ENCODE results near the gene RPL5.
A peak's percentile ranks its signal among the peaks of the same experiment; 100 is the strongest.
"Not testable (repeated sequence)": the region's sequence is repeated elsewhere in the genome, so short reads cannot be mapped to it uniquely, and the experiment has no call there.

RPL5 gene

DNA sequence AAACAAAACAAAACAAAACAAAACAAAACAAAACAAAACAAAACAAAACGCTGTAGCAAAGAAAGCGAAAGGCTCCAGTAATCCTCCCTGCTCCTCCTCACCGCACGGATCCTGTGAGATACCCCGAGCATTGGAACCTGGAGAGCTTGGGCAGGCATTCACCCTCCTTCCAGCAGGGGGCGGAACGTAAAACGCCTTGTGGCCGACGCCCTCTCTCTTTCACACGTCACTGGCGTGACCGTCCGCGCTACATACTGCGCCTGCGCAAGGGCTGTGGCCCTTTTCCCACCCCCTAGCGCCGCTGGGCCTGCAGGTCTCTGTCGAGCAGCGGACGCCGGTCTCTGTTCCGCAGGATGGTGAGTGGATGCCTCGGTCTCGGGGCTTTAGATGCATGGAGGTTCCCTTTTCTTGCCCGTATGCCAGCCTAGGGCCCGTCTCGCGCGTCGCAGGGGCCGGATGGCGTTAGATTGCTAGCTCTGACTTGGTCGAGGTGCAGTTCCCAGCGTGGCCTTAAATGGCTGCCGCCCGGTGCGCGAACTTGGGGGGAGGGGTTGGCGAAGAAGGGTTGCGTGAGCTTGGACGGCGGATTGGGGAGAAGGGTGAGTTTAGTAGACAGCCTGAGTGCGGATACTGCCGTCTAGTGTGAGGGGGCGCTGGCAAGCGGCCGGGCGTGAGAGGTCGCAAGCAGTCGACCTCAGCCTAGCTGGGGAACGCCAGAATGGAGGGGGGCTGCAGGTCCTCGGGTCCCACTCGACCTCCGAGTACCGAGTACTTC is at the start of gene RPL5:
Gene RPL5, plus strand, starts transcription at position 279 of the 775 bp plus-strand sequence. Its CDS starts 75 bp downstream, at position 354.
- DNase-seq (ENCODE audit: low read depth in 2 of 2): peak; percentile 93 to 94

DNA sequence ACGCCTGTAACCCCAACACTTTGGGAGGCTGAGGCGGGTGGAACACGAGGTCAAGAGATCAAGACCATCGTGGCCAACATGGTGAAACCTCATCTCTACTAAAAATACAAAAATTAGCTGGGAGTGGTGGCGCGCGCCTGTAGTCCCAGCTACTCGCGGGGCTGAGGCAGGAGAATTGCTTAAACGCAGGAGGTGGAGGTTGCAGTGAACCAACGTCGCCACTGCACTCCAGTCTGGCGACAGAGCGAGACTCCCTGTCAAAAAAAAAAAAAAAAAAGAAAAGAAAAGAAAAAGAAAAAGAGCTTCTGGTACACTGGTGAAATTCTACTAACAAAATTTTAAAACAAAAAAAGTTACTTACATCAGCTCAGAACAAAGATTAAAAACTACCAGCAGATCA is 48.3 kb upstream of the RPL5 start:
- DNase-seq (ENCODE audit: low read depth in 2 of 2): not testable (repeated sequence)

- no peak for DNase-seq (ENCODE audit: low read depth in 2 of 2)
Observed at GRCh38 chr1:92784021-92784638, 47.7 kb upstream of the RPL5 start.

- peak in 1 of 2 donors; percentile 34 for DNase-seq (ENCODE audit: low read depth in 2 of 2)
Observed at GRCh38 chr1:92784639-92785500, 47.0 kb upstream of the RPL5 start, which contains the start of gene EVI5. Gene EVI5, minus strand, starts transcription at chr1:92785108. Its CDS starts 48,562 bp downstream, at chr1:92736546.

- no peak for DNase-seq (ENCODE audit: low read depth in 2 of 2)
Observed at GRCh38 chr1:92786111-92786901, 45.5 kb upstream of the RPL5 start.

- DNase-seq (ENCODE audit: low read depth in 2 of 2): no peak
Observed at GRCh38 chr1:92790081-92790480, 41.8 kb upstream of the RPL5 start.

DNA sequence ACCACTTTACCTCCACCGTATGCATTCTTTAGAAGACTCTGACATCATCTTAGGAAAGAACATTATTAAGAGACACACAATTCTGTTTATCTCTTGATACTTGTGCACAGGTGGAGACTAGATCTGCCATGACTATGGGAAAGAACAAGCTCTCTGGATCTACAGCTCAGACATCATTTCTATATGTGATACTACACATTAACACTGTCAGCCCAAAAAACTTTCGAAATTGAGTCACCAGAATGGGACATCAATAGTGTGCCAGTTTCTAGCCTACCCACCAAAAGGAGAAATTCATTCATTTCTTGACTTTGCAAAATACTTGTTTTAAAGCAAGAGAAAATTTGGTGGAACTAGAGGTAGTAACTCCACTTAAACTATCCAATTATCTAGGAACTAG is 41.0 kb upstream of the RPL5 start:
- no peak for DNase-seq (ENCODE audit: low read depth in 2 of 2)

- DNase-seq (ENCODE audit: low read depth in 2 of 2): no peak
Observed at GRCh38 chr1:92791487-92792066, 40.3 kb upstream of the RPL5 start.

- DNase-seq (ENCODE audit: low read depth in 2 of 2): no peak
Observed at GRCh38 chr1:92792340-92792782, 39.5 kb upstream of the RPL5 start.

DNA sequence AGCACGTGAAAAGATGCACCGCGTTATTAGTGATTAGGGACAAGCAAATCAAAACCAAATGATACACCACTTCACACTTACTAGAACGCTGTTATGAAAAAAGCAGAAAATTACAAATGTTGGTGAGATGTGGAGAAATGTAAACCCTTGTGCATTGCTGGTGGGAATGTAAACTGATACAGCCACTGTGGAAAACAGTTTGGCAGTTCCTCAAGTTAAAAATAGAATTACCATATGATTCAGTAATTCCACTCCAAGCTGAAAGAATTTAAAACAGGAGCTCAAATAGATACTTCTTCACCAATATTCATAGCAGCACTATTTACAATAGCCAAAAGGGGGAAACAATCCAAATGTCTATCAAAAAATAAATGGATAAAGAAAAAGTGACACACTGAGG is 36.7 kb upstream of the RPL5 start:
- DNase-seq (ENCODE audit: low read depth in 2 of 2): no peak

- DNase-seq (ENCODE audit: low read depth in 2 of 2): no peak
Observed at GRCh38 chr1:92797297-92797696, 34.5 kb upstream of the RPL5 start.

GRCh38 chr1:92797961-92798360 is 33.9 kb upstream of the RPL5 start:
- DNase-seq (ENCODE audit: low read depth in 2 of 2): no peak

- no peak for DNase-seq (ENCODE audit: low read depth in 2 of 2)
Observed at GRCh38 chr1:92803140-92803887, 28.5 kb upstream of the RPL5 start.

DNA sequence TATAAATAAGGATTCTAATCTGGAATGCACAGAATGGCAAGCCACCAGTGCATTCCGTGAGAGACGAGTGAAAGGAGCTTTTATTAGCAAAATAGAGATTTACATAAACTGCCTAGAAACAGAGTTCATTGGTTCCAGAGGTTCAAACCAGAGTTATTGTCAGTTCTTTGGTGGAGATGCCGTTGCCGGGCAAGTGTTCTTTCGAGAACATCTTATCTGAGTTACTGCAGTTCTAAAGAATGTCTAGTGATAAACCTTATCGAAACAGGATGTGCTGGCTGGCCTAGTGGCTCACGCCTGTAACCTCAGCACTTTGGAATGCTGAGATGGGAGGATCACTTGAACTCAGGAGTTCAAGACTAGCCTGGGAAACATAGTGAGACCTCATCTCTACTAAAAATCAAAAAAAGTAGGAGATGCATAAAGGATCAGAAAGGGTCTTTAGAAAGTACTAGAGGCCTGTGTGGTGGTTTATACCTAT is 27.1 kb upstream of the RPL5 start:
- DNase-seq (ENCODE audit: low read depth in 2 of 2): no peak

DNA sequence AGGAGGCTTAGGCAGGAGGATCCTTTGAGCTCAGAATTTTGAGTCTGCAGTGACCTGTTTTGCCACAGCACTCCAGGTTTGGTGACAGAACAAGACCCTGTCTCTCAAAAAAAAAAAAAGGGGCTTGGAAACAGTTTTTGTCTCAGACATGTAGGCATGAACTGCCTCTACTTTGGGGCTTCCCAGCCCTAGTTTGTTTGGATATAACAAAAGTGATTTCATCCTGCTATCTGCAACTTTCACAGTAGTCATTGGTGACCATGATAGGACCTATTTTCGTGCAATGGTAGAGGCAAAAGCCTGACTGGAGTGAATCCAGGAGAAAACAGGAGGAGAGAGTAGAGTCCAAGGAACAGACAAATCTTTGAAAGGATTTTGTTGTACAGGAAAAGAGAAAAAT is 26.6 kb upstream of the RPL5 start:
- no peak for DNase-seq (ENCODE audit: low read depth in 2 of 2)

DNA sequence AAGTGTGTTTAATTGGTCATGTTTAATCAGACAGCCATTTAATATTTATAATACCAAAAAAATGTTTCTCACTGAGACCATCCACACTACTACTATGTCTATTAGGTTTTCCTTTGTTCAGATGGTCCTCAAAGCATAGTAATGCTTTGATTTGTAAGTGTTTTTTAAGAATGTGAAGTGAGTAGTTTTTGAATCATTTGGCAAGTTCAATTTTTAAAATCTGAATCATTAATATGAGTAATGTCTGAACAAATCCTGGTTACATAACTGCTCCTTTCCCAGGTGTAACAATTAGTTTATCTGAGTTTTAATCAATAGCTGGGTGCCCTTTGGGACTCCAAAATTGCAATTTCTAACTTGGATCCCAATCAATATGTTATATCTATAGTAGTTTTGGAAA is 23.5 kb upstream of the RPL5 start:
- no peak for DNase-seq (ENCODE audit: low read depth in 2 of 2)

DNA sequence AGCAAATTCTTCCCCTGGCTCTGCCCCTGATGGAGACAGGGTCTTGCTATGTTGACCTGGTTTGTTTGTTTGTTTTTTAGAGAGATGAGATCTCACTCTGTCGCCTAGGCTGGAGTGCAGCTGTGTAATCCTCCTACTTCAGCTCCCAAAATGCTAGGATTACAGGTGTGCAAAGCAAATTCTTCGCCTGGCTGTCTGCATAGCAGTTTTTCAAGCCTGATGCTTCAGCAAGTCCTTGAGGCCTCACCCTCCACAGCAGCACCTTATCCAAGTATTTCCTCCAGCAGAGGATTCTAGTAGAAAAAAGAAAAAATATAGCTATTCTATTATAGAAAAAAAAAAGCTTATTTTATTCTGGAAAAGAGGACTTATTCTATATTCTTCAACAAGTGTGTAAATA is 15.1 kb upstream of the RPL5 start:
- DNase-seq (ENCODE audit: low read depth in 2 of 2): no peak

DNA sequence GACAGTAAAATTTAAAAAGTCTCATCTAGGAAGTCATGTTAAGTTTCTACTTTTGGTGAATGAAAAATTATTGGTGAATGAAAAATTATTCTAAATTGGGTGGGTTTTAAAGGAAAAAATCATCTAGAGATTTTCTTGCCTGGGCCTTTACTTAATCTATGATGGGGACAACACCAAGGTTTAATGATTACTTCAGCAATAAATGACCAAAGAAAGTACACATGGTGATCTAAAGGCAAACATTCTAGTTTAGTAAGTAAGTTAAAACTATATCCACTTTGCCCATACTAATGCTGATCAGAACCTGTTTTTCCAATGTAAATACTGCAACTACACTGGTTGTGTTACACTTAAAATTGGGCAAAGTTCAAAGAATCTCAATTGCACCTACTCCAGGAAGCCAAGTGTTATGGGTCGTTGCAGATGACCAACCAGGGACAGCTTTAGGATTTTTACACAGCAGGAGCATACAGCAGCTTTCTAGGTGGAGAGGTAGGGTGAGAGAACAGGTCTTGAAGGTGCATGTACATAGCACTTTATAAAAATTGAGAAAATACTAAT is 14.6 kb upstream of the RPL5 start:
- no peak for DNase-seq (ENCODE audit: low read depth in 2 of 2)

- DNase-seq (ENCODE audit: low read depth in 2 of 2): no peak
Observed at GRCh38 chr1:92817986-92818764, 13.7 kb upstream of the RPL5 start.
